ENCODE measurements around the gene ITIH1. TPM values are rescaled to one million over a fixed set of nuclear protein-coding genes. Genes with fewer than 3 reads are reported as not detected.

The ITIH1 gene
- total RNA-seq, 1 experiment from 2014 or later, result 0.47 TPM

DNA sequence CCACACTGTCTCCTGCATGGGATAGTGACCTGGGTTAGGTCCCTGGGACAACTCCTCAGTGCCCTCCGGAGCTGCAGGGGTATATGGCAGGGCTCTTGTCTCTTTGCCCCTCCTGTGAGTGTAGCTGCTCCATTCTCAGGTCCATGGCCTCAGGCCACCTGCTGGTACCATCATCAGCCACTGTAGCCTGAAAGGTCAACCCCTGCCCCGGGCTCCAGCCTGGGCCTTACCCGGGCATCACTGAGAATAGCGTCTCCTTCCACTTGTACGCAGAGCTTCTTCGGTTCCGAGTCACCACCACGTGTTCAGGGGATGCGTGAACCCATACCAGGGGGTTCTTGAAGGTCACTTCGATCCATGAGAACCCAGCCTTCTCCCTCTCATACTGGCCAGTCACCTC lies 39.3 kb downstream of the ITIH1 start:
- Mint-ChIP-seq H3K4me3 (ENCODE audit: low read depth, unreplicated experiment) (no peak overlapping the region), H3K27me3 (ENCODE audit: unreplicated experiment) (peaks cover 10% of the 10 kb centered on the region), H3K27ac (ENCODE audit: unreplicated experiment) (no peak overlapping the region), H3K4me1 (ENCODE audit: low read depth, unreplicated experiment) (no peaks in the 10 kb centered on the region), H3K36me3 (ENCODE audit: insufficient read depth, unreplicated experiment) (no peaks in the 10 kb centered on the region), H3K9me3 (ENCODE audit: low read depth, unreplicated experiment) (no peaks in the 10 kb centered on the region)
- DNase-seq, result no peak
- TF ChIP-seq, protein P1, sequence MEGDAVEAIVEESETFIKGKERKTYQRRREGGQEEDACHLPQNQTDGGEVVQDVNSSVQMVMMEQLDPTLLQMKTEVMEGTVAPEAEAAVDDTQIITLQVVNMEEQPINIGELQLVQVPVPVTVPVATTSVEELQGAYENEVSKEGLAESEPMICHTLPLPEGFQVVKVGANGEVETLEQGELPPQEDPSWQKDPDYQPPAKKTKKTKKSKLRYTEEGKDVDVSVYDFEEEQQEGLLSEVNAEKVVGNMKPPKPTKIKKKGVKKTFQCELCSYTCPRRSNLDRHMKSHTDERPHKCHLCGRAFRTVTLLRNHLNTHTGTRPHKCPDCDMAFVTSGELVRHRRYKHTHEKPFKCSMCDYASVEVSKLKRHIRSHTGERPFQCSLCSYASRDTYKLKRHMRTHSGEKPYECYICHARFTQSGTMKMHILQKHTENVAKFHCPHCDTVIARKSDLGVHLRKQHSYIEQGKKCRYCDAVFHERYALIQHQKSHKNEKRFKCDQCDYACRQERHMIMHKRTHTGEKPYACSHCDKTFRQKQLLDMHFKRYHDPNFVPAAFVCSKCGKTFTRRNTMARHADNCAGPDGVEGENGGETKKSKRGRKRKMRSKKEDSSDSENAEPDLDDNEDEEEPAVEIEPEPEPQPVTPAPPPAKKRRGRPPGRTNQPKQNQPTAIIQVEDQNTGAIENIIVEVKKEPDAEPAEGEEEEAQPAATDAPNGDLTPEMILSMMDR (IDR thresholded peaks at IDR 0.05; ENCODE audit: unreplicated experiment), result no peak
- intact Hi-C loops (cut with micrococcal nuclease; ENCODE audit: unreplicated experiment), result no loop called here
- CTCF ChIA-PET, result no interaction called here
- no TSS peak for BruUV-seq (replicated peaks)

DNA sequence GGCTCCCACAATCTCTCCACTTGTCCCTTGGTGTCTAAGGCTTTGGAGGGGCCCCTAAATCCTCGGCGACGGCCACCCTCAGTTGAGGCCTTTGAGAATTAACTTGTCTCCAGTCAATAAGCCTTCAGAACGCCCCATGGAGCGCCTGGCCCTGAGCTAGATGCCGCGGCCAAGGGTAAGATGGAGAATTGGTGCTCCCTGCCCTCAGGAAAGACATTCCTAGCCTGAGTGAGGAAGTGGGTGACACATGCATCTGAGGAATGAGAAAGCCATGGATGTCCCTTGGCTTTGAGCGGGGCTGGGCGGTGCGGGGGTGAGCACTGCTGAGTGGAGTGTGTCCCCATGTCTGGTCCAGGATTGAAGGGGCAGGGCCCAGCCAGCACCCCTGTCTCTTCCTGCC lies 39.8 kb downstream of the ITIH1 start:
- Mint-ChIP-seq H3K27me3 (ENCODE audit: unreplicated experiment) (peaks cover 4% of the 10 kb centered on the region), H3K4me3 (ENCODE audit: low read depth, unreplicated experiment) (no peak overlapping the region)

DNA sequence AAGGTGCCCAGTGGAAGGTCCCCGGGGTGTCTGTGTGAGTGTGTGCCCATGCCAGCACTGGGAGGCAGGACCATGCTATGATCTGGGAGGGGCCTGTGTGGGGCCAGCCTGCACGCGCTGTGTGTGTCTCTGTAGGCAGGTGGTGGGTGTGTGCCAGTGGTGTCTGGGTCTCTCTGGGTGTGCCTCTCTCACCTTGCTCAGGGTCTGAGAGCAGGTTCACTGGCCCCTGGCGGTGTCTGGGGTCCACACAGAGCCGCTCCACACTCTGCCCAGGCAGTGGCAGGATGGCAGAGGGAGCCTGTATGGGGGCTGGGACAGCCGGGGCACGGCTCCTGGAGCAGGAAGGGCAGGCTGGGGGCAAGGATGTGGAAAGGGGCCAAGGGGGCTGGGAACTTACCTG lies 40.5 kb downstream of the ITIH1 start:
- intact Hi-C loops (cut with micrococcal nuclease; ENCODE audit: unreplicated experiment), result no loop called here
- Mint-ChIP-seq H3K36me3 (ENCODE audit: insufficient read depth, unreplicated experiment) (no peaks in the 10 kb centered on the region), H3K9me3 (ENCODE audit: low read depth, unreplicated experiment) (no peaks in the 10 kb centered on the region), H3K4me1 (ENCODE audit: low read depth, unreplicated experiment) (no peaks in the 10 kb centered on the region), H3K27ac (ENCODE audit: unreplicated experiment) (no peak overlapping the region), H3K27me3 (ENCODE audit: unreplicated experiment) (no peaks in the 10 kb centered on the region), H3K4me3 (ENCODE audit: low read depth, unreplicated experiment) (no peak overlapping the region)
- TF ChIP-seq, protein P1 (IDR thresholded peaks at IDR 0.05; ENCODE audit: unreplicated experiment), result no peak
- BruUV-seq (replicated peaks), result no TSS peak
- DNase-seq, result no peak
- CTCF ChIA-PET, result no interaction called here

More for the DNA sequence above, 39.8 kb downstream of the ITIH1 start:
- no peak for DNase-seq
- no peaks in the 10 kb centered on the region for H3K9me3 Mint-ChIP-seq (ENCODE audit: low read depth, unreplicated experiment)
- TF ChIP-seq, protein P1 (IDR thresholded peaks at IDR 0.05; ENCODE audit: unreplicated experiment), result no peak
- no peaks in the 10 kb centered on the region for H3K36me3 Mint-ChIP-seq (ENCODE audit: insufficient read depth, unreplicated experiment)
- H3K27ac Mint-ChIP-seq (ENCODE audit: unreplicated experiment), result no peak overlapping the region
- no peaks in the 10 kb centered on the region for H3K4me1 Mint-ChIP-seq (ENCODE audit: low read depth, unreplicated experiment)
- intact Hi-C loops (cut with micrococcal nuclease; ENCODE audit: unreplicated experiment), result no loop called here
- BruUV-seq (replicated peaks), result no TSS peak
- CTCF ChIA-PET, result no interaction called here

DNA sequence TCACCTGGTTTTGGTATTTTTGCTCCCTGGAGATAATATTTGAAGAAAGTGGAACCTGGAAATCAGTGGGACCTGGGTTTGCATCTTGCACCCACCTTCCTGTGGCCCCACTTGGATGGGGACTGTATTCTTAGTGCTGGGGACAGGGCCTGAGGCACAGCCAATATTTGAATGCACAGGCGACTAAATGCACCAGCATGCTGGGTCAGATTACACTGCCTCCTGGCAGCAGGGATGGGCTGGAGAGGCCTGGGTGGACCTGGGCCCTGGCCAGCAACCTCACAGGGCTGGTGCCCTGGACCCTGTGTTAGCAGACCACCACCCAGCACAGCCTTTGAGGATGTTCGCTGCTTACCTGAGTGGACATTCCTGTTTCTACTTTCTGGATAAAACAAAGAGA lies 42.5 kb downstream of the ITIH1 start:
- Mint-ChIP-seq H3K4me1 (ENCODE audit: low read depth, unreplicated experiment) (no peaks in the 10 kb centered on the region), H3K4me3 (ENCODE audit: low read depth, unreplicated experiment) (no peak overlapping the region), H3K27me3 (ENCODE audit: unreplicated experiment) (no peaks in the 10 kb centered on the region), H3K9me3 (ENCODE audit: low read depth, unreplicated experiment) (no peaks in the 10 kb centered on the region), H3K27ac (ENCODE audit: unreplicated experiment) (no peak overlapping the region), H3K36me3 (ENCODE audit: insufficient read depth, unreplicated experiment) (no peaks in the 10 kb centered on the region)
- CTCF ChIA-PET, result no interaction called here
- no peak for DNase-seq
- TF ChIP-seq, protein P1 (IDR thresholded peaks at IDR 0.05; ENCODE audit: unreplicated experiment), result no peak
- intact Hi-C loops (cut with micrococcal nuclease; ENCODE audit: unreplicated experiment), result no loop called here
- BruUV-seq (replicated peaks), result no TSS peak
